KMS-11 (cell line): ENCODE measurements around the gene BEAN1.
"Not testable (repeated sequence)": the region's sequence is repeated elsewhere in the genome, so short reads cannot be mapped to it uniquely, and the experiment has no call there.

Source experiments
- H2AFZ ChIP-seq: fragments of 200-600 bp; sonication (generic); 2 replicates; pipeline ENCODE4 v1.6.1; 2016; ENCODE audit warnings: antibody characterized with exemption, mixed run types, low read depth
- H3K27ac ChIP-seq: fragments of 200-600 bp; sonication (generic); 2 replicates; pipeline ENCODE4 v1.6.1; 2016; ENCODE audit warnings: mild to moderate bottlenecking, mixed run types
- H3K27me3 ChIP-seq: fragments of 200-600 bp; sonication (generic); 2 replicates; pipeline ENCODE4 v1.6.1; 2017; ENCODE audit warnings: mild to moderate bottlenecking, low read depth, mixed run types, moderate library complexity; ENCODE audit not compliant: insufficient read depth
- H3K36me3 ChIP-seq: fragments of 200-600 bp; sonication (generic); 2 replicates; pipeline ENCODE4 v1.6.1; 2017; ENCODE audit warnings: mild to moderate bottlenecking, mixed run types; ENCODE audit not compliant: insufficient read depth
- H3K4me1 ChIP-seq: fragments of 200-600 bp; sonication (generic); 2 replicates; pipeline ENCODE4 v1.6.1; 2016; ENCODE audit warnings: mild to moderate bottlenecking, low read depth, mixed run types; ENCODE audit not compliant: poor library complexity, severe bottlenecking
- H3K4me2 ChIP-seq: fragments of 200-600 bp; sonication (generic); 2 replicates; pipeline ENCODE4 v1.7.0; 2016; ENCODE audit warnings: mild to moderate bottlenecking, mixed run types
- H3K4me3 ChIP-seq: fragments of 200-600 bp; sonication (generic); IDR thresholded peaks from 2 replicates; pipeline ENCODE4 v1.6.1; 2017; ENCODE audit warnings: low read depth, low read length, mixed read lengths; ENCODE audit not compliant: insufficient read depth
- H3K79me2 ChIP-seq: fragments of 200-600 bp; sonication (generic); 2 replicates; pipeline ENCODE4 v1.6.1; 2016; ENCODE audit warnings: low read depth, mixed run types; ENCODE audit not compliant: insufficient read depth
- H3K9ac ChIP-seq: fragments of 200-600 bp; sonication (generic); 2 replicates; pipeline ENCODE4 v1.6.1; 2016; ENCODE audit warnings: mild to moderate bottlenecking, mixed run types
- H4K20me1 ChIP-seq: fragments of 200-600 bp; sonication (generic); 2 replicates; pipeline ENCODE4 v1.6.1; 2016; ENCODE audit warnings: mild to moderate bottlenecking, mixed run types; ENCODE audit not compliant: insufficient read depth
- TF ChIP-seq, protein P1 (sequence below): fragments of 200-600 bp; sonication (generic); conservative IDR thresholded peaks from 2 replicates; pipeline ENCODE4 v1.6.1; 2017; ENCODE audit warnings: low read depth, mild to moderate bottlenecking, antibody characterized with exemption, low read length, moderate library complexity, mixed read lengths

Gene BEAN1

DNA sequence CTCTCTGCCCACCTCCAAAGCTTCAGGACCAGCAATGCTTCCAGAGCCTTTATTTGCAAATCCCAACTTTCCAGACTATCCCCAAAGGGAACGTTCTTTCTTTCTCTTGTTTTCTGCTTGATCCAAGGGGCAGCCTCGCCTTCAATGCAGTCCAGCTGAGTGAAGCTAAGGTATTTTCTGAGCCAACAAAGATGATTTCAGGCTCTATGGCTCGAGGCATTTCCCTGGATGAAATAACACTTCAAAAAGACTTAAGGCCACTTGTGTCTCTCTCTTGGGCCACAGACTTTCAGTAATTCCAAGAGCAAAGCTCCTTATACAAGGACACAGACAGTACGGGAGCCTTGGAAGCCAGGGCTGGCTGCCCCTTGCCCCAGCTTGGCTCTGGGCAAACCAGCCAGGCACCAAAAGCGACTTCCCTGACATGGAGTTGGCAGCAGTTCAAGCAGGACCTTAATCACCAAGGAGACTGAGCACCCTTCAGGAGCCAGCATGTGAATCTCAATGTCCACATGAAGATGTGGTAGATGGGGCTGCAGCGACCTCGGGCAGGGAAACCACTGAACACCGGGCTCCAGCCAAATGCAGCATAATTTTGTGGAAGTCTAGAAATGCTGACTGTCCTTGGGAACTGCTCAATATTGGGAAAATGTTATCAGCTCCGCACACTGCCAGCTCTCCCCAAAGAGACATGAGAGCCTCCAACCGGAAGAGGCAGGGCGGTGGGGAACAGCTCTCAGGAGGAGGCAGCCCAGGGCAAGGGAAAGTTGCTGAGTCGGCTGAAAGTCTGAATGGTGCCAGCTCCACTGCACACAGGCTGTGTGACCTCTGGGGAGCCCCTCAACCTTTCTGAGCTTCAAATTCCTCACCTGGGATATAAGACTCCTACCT lies 83.9 kb downstream of the BEAN1 start:
- no peak overlapping the region for H3K4me2 ChIP-seq
- no peaks in the 10 kb centered on the region for H3K27me3 ChIP-seq
- no peaks in the 10 kb centered on the region for H3K79me2 ChIP-seq
- no peak overlapping the region for H2AFZ ChIP-seq
- H4K20me1 ChIP-seq: no peaks in the 10 kb centered on the region
- peaks cover 17% of the 10 kb centered on the region for H3K4me1 ChIP-seq
- no peaks in the 10 kb centered on the region for H3K36me3 ChIP-seq
- TF ChIP-seq, protein P1, sequence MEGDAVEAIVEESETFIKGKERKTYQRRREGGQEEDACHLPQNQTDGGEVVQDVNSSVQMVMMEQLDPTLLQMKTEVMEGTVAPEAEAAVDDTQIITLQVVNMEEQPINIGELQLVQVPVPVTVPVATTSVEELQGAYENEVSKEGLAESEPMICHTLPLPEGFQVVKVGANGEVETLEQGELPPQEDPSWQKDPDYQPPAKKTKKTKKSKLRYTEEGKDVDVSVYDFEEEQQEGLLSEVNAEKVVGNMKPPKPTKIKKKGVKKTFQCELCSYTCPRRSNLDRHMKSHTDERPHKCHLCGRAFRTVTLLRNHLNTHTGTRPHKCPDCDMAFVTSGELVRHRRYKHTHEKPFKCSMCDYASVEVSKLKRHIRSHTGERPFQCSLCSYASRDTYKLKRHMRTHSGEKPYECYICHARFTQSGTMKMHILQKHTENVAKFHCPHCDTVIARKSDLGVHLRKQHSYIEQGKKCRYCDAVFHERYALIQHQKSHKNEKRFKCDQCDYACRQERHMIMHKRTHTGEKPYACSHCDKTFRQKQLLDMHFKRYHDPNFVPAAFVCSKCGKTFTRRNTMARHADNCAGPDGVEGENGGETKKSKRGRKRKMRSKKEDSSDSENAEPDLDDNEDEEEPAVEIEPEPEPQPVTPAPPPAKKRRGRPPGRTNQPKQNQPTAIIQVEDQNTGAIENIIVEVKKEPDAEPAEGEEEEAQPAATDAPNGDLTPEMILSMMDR: no peak
- no peak overlapping the region for H3K9ac ChIP-seq
- no peak overlapping the region for H3K27ac ChIP-seq
- no peak overlapping the region for H3K4me3 ChIP-seq

DNA sequence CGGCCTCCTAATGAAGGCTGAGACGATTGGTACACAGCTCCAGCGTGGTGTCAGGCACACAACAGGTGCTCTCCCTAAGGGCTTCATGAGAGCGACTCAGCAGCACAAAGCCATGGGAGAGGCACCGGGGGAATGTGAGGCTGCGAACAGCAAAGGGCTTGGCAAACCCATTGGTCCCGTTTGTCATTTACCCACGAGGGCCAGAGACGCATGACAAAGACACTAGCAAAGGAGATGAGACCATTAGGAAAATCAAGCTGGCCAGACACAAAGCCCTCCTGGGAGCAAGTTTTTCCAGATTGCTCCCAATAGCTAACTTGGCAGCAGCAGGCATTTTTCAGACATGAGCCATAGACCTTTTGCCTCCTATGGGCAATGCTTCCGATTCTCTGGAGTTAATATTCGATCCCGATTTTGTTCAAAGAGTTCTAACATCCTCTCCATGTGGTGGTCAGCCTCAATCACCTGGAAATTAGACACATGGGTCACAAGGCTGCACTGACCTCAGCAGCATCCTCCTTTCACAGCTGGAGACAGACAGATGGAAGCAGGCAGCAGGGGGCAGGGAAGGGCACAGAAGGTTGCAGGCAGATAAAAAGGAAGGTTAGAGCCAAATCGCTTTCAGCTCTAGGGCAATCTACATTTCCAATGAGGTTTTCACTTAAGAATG lies 84.6 kb downstream of the BEAN1 start:
- Histone ChIP-seq H2AFZ (no peak overlapping the region), H3K27ac (no peak overlapping the region), H3K27me3 (no peaks in the 10 kb centered on the region), H4K20me1 (no peaks in the 10 kb centered on the region), H3K9ac (no peak overlapping the region), H3K4me1 (peaks cover 24% of the 10 kb centered on the region), H3K4me2 (no peak overlapping the region), H3K79me2 (no peaks in the 10 kb centered on the region), H3K36me3 (no peaks in the 10 kb centered on the region), H3K4me3 (no peak overlapping the region)
- TF ChIP-seq, protein P1: no peak

DNA sequence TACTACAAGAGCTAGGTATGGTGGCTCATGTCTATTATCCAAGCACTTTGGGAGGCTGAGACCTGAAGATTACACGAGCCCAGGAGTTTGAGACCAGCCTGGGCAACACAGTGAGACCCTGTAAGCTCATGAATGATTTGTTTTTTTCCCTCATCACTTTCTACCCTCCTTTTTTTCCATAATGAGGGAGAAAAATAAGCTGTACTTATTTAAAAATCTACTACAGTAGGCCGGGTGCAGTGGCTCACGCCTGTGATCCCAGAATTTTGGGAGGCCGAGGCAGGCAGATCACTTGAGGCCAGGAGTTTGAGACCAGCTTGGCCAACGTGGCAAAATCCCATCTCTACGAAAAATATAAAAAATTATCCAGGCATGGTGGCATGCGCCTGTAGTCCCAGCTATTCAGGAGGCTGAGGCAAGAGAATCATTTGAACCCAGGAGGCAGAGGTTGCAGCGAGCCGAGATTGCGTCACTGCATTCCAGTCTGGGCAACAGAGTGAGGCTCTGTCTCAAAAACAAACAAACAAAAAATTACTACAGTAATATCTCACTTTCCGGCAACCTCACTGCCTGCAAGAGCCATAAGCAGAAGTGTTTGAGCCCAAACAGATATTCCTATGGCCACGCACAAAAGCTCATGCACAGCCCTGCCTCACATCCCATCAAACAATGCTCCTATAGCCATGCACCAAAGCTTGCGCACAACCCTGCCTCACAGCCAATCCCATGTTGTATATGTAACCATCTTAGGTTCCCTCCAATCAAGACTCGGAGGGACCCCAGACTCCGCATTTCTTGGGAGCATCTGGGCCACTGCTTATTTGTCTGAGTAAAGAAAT lies 85.4 kb downstream of the BEAN1 start:
- Histone ChIP-seq H3K4me1 (peaks cover 30% of the 10 kb centered on the region), H3K79me2 (no peaks in the 10 kb centered on the region)
- TF ChIP-seq, protein P1: no peak

DNA sequence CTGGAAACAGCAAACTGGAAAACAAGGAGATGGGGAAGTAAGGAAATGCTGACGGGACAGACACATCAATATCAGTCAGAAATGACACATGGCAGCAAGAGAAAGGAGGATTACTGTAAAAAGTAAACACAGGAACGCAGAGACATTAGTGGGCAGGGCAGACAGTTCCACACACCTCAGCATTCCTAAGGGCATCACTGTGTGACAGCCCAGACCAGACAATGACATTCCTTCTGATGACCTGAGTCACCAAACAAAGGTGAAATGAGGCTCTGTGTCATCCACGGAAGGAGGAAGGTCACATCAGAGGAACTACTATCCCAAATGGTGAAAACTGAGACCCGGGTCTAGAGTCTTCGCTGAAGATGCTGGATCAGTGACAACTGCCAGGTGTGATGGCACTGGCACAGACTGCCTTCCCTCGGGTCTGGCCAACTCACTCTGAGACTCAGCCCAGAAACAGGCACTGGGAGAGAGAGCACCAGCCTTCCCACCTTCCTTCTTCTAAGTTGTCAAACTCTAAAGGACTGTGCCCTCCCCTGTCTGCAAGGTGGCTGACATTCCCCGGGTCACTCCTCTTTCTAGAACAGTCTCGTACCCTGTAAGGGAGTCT lies 86.1 kb downstream of the BEAN1 start:
- H3K4me1 ChIP-seq: peaks cover 37% of the 10 kb centered on the region
- TF ChIP-seq, protein P1: no peak
- H3K27me3 ChIP-seq: no peaks in the 10 kb centered on the region
- H3K27ac ChIP-seq: no peak overlapping the region
- no peaks in the 10 kb centered on the region for H4K20me1 ChIP-seq
- no peak overlapping the region for H3K4me3 ChIP-seq
- H2AFZ ChIP-seq: no peak overlapping the region
- no peak overlapping the region for H3K9ac ChIP-seq
- H3K4me2 ChIP-seq: no peak overlapping the region
- H3K36me3 ChIP-seq: no peaks in the 10 kb centered on the region
- no peaks in the 10 kb centered on the region for H3K79me2 ChIP-seq

More for the DNA sequence above, 85.4 kb downstream of the BEAN1 start:
- H2AFZ ChIP-seq: no peak overlapping the region
- no peak overlapping the region for H3K9ac ChIP-seq
- H3K4me2 ChIP-seq: no peak overlapping the region
- H4K20me1 ChIP-seq: no peaks in the 10 kb centered on the region
- no peak overlapping the region for H3K27ac ChIP-seq
- H3K27me3 ChIP-seq: no peaks in the 10 kb centered on the region
- no peaks in the 10 kb centered on the region for H3K36me3 ChIP-seq
- H3K4me3 ChIP-seq: no peak overlapping the region

GRCh38 chr16:66514391-66514790 lies 87.3 kb downstream of the BEAN1 start:
- not testable (repeated sequence) for H3K36me3 ChIP-seq, H3K27ac ChIP-seq, H3K4me3 ChIP-seq, H3K4me2 ChIP-seq, H2AFZ ChIP-seq, H4K20me1 ChIP-seq, H3K79me2 ChIP-seq, H3K9ac ChIP-seq, H3K27me3 ChIP-seq
- peaks cover 49% of the 10 kb centered on the region for H3K4me1 ChIP-seq

DNA sequence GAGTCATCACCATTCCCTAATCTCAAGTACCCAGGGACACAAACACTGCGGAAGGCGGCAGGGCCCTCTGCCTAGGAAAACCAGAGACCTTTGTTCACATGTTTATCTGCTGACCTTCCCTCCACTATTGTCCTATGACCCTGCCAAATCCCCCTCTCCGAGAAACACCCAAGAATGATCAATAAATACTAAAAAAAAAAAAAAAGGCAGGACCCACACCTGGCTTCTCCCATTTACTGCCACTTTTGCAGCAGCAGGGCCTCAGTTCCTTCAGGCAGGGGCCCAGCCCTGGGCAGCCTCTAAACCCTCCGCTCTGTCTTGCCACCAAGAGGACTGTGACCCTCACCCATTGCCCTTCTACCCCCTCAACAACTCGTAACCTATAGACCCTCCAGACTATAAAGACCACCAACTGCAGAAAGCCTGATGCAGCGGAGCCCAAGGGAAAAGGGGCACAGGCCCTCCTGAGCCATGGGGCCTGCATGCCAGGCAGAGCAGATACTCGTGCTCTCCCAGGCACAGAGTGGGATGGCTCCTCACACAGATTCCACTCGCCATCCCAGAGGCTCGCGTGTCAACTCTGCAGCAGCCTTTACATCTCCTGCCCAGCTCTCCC lies 88.0 kb downstream of the BEAN1 start:
- not testable (repeated sequence) for H2AFZ ChIP-seq, H3K9ac ChIP-seq, H3K27ac ChIP-seq, H3K36me3 ChIP-seq, H3K79me2 ChIP-seq, H3K4me3 ChIP-seq, H4K20me1 ChIP-seq, H3K4me2 ChIP-seq, H3K27me3 ChIP-seq
- H3K4me1 ChIP-seq: peaks cover 56% of the 10 kb centered on the region
